Breast epithelium (tissue), 4 donors: ENCODE results near the gene TSSK3. TPM values are rescaled to one million over a fixed set of nuclear protein-coding genes. Genes with fewer than 3 reads are reported as not detected.

Source experiments
- DNase-seq, 2 donors: peaks; one replicate each; pipeline ENCODE4 v3.0.0-alpha.2; 2019; ENCODE audit warnings: low spot score in 2 of 2
- H3K27ac ChIP-seq, 2 donors: fragments of 200-600 bp; sonication (generic) in 1 of 2; one replicate each; pipeline ENCODE4 v1.5.1; 2016 to 2019; ENCODE audit warnings: mild to moderate bottlenecking in 1 of 2
- H3K27me3 ChIP-seq, 2 donors: fragments of 200-600 bp; sonication (generic) in 1 of 2; one replicate each; pipeline versions ENCODE4 v1.5.1 to v1.6.0; 2017 to 2019; ENCODE audit warnings: control low read depth in 1 of 2, mild to moderate bottlenecking in 1 of 2
- H3K36me3 ChIP-seq: fragments of 200-600 bp; one replicate; pipeline ENCODE4 v1.5.1; 2019
- H3K4me1 ChIP-seq, 2 donors: fragments of 200-600 bp; sonication (generic); one replicate each; pipeline ENCODE4 v1.5.1; 2016 to 2019; ENCODE audit warnings: control low read depth in 1 of 2
- H3K4me3 ChIP-seq, 3 donors: fragments of 200-600 bp; sonication (generic); 1 replicate in 2 of 3; 2 replicates in 1 of 3; pipeline ENCODE4 v1.5.1; 2016 to 2019; ENCODE audit warnings: mild to moderate bottlenecking in 3 of 3, moderate library complexity in 2 of 3
- H3K9me3 ChIP-seq, 2 donors: fragments of 200-600 bp; sonication (generic) in 1 of 2; one replicate each; pipeline ENCODE4 v1.5.1; 2016 to 2019; ENCODE audit warnings: control low read depth in 1 of 2
- CTCF ChIP-seq, 3 donors: fragments of 450-650 bp; IDR thresholded peaks; one replicate each; pipeline ENCODE4 v1.5.1; 2016 to 2017; ENCODE audit warnings: antibody characterized with exemption in 3 of 3, mild to moderate bottlenecking in 3 of 3, moderate library complexity in 3 of 3
- POLR2A ChIP-seq: fragments of 450-650 bp; IDR thresholded peaks from one replicate; pipeline ENCODE4 v1.6.1; 2016; ENCODE audit warnings: antibody characterized with exemption, mild to moderate bottlenecking, moderate library complexity
- POLR2AphosphoS5 ChIP-seq, 3 donors: sonication (generic); formaldehyde crosslinking; IDR thresholded peaks; one replicate each; pipeline ENCODE4 v1.6.1; 2017; ENCODE audit warnings: antibody characterized with exemption in 3 of 3
- intact Hi-C: fragments of 100-400 bp; cut with DNase I; formaldehyde crosslinking; loops from one replicate; pipeline ENCODE4 v1.15.1; 2023; ENCODE audit warnings: low total_unique reads
- total RNA-seq, 3 donors: library from RNA; depleted of rRNA; stranded (reverse); fragments of >200 nt; gene quantifications; one replicate each; pipeline ENCODE4 v1.1.0, GENCODE V29; 2016

Gene TSSK3
- total RNA-seq, 3 donors from 2014 or later = 1.4 to 3.9 (median 3.4) TPM

- Histone ChIP-seq H3K4me1 (peaks cover 0 to 5% of the 10 kb centered on the region in 2 donors), H3K9me3 (no peaks in the 10 kb centered on the region), H3K36me3 (peaks cover 18% of the 10 kb centered on the region), H3K4me3 (no peak overlapping the region), H3K27me3 (no peaks in the 10 kb centered on the region), H3K27ac (peak overlapping the region in 1 of 2 donors; percentile 22)
- intact Hi-C loops = no loop called here
- DNase-seq = peak in 1 of 2 donors; percentile 65
- TF ChIP-seq POLR2A (no peak), POLR2AphosphoS5 (IDR thresholded peaks at IDR 0.05) (peak in 1 of 3 donors; percentile 33), CTCF (IDR thresholded peaks at IDR 0.05) (no peak)
Observed at GRCh38 chr1:32363713-32364112, 1.4 kb downstream of the TSSK3 start.

- DNase-seq = no peak
- Histone ChIP-seq H3K4me1 (peaks cover 0 to 5% of the 10 kb centered on the region in 2 donors), H3K27ac (peak overlapping the region in 1 of 2 donors; percentile 17), H3K27me3 (no peaks in the 10 kb centered on the region), H3K4me3 (no peak overlapping the region), H3K36me3 (peaks cover 18% of the 10 kb centered on the region), H3K9me3 (no peaks in the 10 kb centered on the region)
- TF ChIP-seq POLR2A = no peak
- no peak for TF ChIP-seq CTCF (IDR thresholded peaks at IDR 0.05)
- TF ChIP-seq POLR2AphosphoS5 (IDR thresholded peaks at IDR 0.05) = no peak
- intact Hi-C loops = no loop called here
Observed at GRCh38 chr1:32364836-32365235, 2.5 kb downstream of the TSSK3 start.

DNA sequence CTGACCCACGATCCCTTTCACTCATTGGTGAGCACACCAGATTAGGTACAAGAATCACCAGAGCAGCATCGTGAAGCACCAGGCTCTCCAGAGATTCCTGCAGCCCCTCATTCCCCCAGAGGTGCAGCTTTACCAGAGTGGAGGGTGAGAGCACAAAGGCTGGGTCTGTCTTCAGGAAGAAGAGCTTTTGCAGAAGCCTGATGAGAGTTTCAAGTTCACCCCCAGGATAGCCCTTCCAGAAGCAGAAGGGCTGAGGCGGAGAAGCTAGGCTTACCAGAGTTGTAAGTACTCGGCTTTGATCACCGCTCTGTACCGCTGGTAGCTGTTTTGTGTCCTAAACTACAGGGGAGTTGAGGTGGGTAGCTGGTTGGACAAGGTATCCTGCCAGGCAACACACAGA is 3.1 kb downstream of the TSSK3 start:
- intact Hi-C loops = no loop called here
- TF ChIP-seq POLR2AphosphoS5 (IDR thresholded peaks at IDR 0.05) (no peak), POLR2A (no peak), CTCF (IDR thresholded peaks at IDR 0.05) (no peak)
- Histone ChIP-seq H3K36me3 (peaks cover 18% of the 10 kb centered on the region), H3K27ac (no peak overlapping the region), H3K9me3 (no peaks in the 10 kb centered on the region), H3K4me1 (peaks cover 0 to 5% of the 10 kb centered on the region in 2 donors), H3K27me3 (no peaks in the 10 kb centered on the region), H3K4me3 (no peak overlapping the region)
- no peak for DNase-seq

DNA sequence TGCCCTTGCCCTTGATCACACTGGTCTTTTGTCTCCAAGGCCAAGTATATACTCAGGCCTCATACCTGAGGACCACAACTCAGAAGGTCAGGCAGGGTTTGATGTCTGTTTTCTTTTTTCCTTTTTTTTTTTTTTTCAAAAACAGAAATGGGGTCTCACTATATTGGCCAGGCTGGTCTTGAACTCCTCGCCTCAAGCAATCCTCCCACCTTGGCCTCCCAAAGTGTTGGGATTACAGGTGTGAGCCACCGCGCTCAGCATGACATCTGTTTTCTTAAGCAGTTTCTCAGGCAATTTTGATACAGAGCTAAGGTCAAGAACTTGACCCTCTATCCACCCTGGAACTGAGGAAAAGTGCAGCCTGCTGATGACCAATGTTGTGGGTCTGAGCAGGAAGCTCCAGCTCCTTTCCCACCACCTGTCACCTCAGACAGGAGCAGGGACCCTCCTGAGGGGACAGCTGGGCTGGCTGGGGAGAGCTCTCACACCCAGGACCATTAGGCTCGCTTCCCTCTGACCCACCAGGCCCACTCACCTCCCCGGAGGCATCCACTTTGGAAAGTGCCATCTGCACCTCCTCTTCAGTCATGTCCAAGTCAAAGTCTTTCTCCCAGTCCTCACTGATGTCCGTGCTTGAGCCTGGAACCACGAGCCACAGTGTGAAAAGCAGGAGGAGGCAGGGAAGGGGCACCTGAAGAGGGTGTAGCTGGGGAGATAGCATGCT is 5.7 kb downstream of the TSSK3 start:
- Histone ChIP-seq H3K4me1 (no peaks in the 10 kb centered on the region), H3K9me3 (no peaks in the 10 kb centered on the region), H3K27me3 (no peaks in the 10 kb centered on the region), H3K4me3 (no peak overlapping the region), H3K27ac (no peak overlapping the region), H3K36me3 (peaks cover 18% of the 10 kb centered on the region)
- intact Hi-C loops = no loop called here
- no peak for DNase-seq
- no peak for TF ChIP-seq POLR2AphosphoS5 (IDR thresholded peaks at IDR 0.05)
- no peak for TF ChIP-seq CTCF (IDR thresholded peaks at IDR 0.05)
- TF ChIP-seq POLR2A = no peak

- Histone ChIP-seq H3K36me3 (peaks cover 29% of the 10 kb centered on the region), H3K4me1 (no peaks in the 10 kb centered on the region), H3K27me3 (no peaks in the 10 kb centered on the region), H3K4me3 (no peak overlapping the region), H3K27ac (no peak overlapping the region), H3K9me3 (no peaks in the 10 kb centered on the region)
- no peak for TF ChIP-seq POLR2A
- TF ChIP-seq CTCF (IDR thresholded peaks at IDR 0.05) = no peak
- no peak for TF ChIP-seq POLR2AphosphoS5 (IDR thresholded peaks at IDR 0.05)
- intact Hi-C loops = loop anchor here (5.0 kb wide), 1 partner anchor 700 kb away; no protein-coding TSS in a partner anchor
- no peak for DNase-seq
Observed at GRCh38 chr1:32372149-32372756, 9.9 kb downstream of the TSSK3 start.
